IPS DF 6.9 (cell line): ENCODE data around the gene CYP21A2.

Experiments
- DNase-seq: peaks from one replicate; pipeline ENCODE4 v3.0.0-alpha.2; 2013; ENCODE audit warnings: low read depth, low spot score
- H3K27ac ChIP-seq: one replicate; pipeline ENCODE4 v1.5.1; 2013; ENCODE audit warnings: low read length, control low read depth
- H3K27me3 ChIP-seq: 2 replicates; pipeline ENCODE4 v1.6.1; 2013; ENCODE audit warnings: mild to moderate bottlenecking, low read length; ENCODE audit not compliant: control insufficient read depth, insufficient read depth
- H3K36me3 ChIP-seq: 2 replicates; pipeline ENCODE4 v1.6.1; 2013; ENCODE audit warnings: low read length; ENCODE audit not compliant: control insufficient read depth, insufficient read depth
- H3K4me1 ChIP-seq: 2 replicates; pipeline ENCODE4 v1.6.1; 2013; ENCODE audit warnings: low read length; ENCODE audit not compliant: control insufficient read depth, insufficient read depth
- H3K4me3 ChIP-seq: 2 replicates; pipeline ENCODE4 v1.5.1; 2013; ENCODE audit warnings: mild to moderate bottlenecking, low read length
- H3K9me3 ChIP-seq: 2 replicates; pipeline ENCODE4 v1.6.1; 2013; ENCODE audit warnings: low read length, inconsistent platforms; ENCODE audit not compliant: control insufficient read depth, insufficient read depth
- WGBS: extraction: QIAGEN DNeasy Blood & Tissue Kit; methylation state at CpG from one replicate; pipeline ENCODE4 v1.1.7; 2013; ENCODE audit warnings: mixed read lengths, missing lambda C conversion rate; ENCODE audit not compliant: insufficient read length, insufficient coverage; 5-methylcytosine and 5-hydroxymethylcytosine counted together

Gene CYP21A2

DNA sequence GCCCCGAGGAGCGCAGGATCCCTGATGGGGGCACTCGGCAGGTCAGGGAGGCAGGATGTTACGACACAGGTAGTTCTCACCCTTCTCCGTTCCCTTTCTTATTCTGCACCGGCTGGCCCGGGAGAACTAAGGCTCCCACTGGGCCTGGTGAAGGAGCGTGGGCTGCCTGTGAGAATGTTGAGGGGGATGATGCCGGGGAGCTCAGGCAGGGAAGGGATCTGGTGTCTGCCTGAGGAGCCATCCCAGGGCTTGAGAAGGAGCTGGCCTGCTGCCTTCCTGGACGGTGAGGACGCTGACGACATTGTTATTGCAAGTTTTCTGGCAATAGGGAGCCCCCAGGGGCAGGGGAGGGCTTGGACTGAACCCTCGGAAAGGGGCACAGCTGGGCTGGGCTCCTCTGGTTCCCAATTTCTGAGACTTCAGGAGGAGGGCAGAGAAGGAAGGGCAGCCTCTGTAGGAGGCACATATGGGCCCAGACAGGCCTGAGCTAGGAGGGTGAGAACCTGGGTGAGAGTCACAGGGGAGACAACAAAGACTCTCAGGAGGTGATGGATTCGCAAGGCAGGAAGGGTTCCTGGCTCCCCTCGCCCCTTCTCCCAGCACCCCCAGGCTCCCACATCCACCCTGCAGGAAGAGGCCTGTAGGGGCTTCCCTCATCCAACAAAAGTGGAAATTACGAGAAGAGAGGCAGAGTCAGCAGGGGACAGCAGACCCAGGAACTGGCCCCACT, 32.8 kb downstream of the CYP21A2 start:
- Histone ChIP-seq H3K4me1 (no peaks in the 10 kb centered on the region), H3K36me3 (no peaks in the 10 kb centered on the region), H3K27me3 (no peaks in the 10 kb centered on the region), H3K9me3 (no peaks in the 10 kb centered on the region), H3K4me3 (no peak overlapping the region), H3K27ac (no peak overlapping the region)
- WGBS: no CpG with 5 or more reads among the region's 16 CpGs
- DNase-seq: no peak

GRCh38 chr6:32073101-32073500, 34.9 kb downstream of the CYP21A2 start:
- Histone ChIP-seq H3K4me3 (no peak overlapping the region), H3K27ac (no peak overlapping the region), H3K27me3 (no peaks in the 10 kb centered on the region), H3K4me1 (no peaks in the 10 kb centered on the region), H3K9me3 (no peaks in the 10 kb centered on the region), H3K36me3 (no peaks in the 10 kb centered on the region)
- whole genome bisulfite sequencing: no CpG with 5 or more reads among the region's 3 CpGs
- no peak for DNase-seq

GRCh38 chr6:32073613-32074012, 35.4 kb downstream of the CYP21A2 start:
- Histone ChIP-seq H3K4me3 (no peak overlapping the region), H3K9me3 (no peaks in the 10 kb centered on the region), H3K4me1 (no peaks in the 10 kb centered on the region), H3K27me3 (no peaks in the 10 kb centered on the region), H3K36me3 (no peaks in the 10 kb centered on the region), H3K27ac (no peak overlapping the region)
- no peak for DNase-seq
- no CpG with 5 or more reads among the region's 10 CpGs for WGBS

DNA sequence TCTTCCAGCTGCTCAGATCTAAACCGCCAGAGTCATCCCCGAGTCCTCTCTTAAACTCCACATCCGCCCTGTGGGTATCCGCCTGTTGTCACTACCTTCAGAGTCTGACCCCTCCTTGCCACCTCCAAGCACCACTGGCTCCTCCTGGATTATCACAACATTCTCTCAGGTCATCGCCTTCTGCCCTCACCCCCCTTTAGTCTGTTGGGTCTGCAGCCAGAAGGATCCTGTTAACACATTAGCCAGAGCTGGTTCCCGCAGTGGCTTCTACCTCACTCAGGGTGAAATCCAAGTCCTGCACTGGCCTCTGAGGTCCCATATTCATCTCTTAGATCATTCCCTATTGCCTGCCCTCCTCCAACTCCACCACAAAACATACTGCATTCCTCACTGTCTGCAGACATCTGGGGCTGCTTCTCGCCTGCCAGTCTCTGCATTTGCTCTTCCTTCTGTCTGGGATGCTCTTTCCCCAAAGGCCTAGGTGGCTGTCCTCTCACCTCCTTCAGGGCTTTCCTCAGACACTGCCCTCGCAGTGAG, 36.8 kb downstream of the CYP21A2 start:
- no peak for DNase-seq
- Histone ChIP-seq H3K27me3 (no peaks in the 10 kb centered on the region), H3K4me3 (no peak overlapping the region), H3K4me1 (no peaks in the 10 kb centered on the region), H3K36me3 (0 out of 2 replicates have a peak, but pooled peaks cover 2% of the 10 kb centered on the region), H3K27ac (no peak overlapping the region), H3K9me3 (no peaks in the 10 kb centered on the region)
- WGBS: no CpG with 5 or more reads among the region's 8 CpGs

DNA sequence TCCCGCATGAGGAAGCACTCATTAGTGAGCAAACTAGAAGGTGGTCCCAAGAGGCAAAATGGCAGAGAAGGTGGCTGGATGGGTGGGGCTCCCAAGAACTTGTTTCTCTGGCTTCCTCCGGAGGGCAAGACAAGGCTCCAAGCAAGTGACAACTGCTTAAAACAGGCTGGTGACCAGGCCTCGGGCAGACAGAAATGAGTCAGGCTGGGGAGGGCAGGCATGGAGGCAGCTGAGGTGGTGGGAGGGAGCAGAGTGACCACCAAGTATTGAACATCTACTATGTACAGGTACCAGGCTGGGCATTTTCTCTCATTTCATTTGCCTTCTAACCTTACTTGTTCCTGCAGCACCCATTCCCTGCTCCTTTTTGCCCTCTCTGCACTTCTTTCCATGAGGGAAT, 37.6 kb downstream of the CYP21A2 start:
- H3K27ac ChIP-seq: no peak overlapping the region
- no CpG with 5 or more reads among the region's 3 CpGs for WGBS

DNA sequence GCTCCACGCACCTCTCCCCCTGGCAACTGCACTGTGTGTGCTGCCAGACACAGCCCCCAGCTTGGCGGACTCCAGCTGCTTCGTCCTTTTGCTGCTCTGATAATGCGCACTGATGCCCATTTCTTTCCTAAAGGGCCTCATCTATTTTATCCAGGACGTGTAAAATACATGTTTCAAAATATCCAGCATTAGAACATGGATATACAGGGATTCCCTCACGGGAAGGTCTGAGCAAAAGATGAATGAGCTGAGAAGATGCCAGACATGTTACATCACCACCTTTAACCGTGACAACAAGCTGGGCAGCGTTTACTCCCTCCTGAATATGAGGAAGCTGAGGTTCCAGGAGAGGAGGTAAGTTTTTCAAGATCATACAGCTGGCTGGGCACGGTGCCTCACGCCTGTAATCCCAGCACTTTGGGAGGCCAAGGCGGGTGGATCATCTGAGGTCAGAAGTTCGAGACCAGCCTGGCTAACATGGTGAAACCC, 38.1 kb downstream of the CYP21A2 start:
- Histone ChIP-seq H3K36me3 (0 out of 2 replicates have a peak, but pooled peaks cover 2% of the 10 kb centered on the region), H3K9me3 (no peaks in the 10 kb centered on the region), H3K27me3 (no peaks in the 10 kb centered on the region), H3K27ac (no peak overlapping the region), H3K4me3 (no peak overlapping the region), H3K4me1 (no peaks in the 10 kb centered on the region)
- no peak for DNase-seq
- no CpG with 5 or more reads among the region's 12 CpGs for WGBS

More for the DNA sequence above, 37.6 kb downstream of the CYP21A2 start:
- H3K27me3 ChIP-seq: no peaks in the 10 kb centered on the region
- H3K36me3 ChIP-seq: 0 out of 2 replicates have a peak, but pooled peaks cover 2% of the 10 kb centered on the region
- no peak overlapping the region for H3K4me3 ChIP-seq
- no peaks in the 10 kb centered on the region for H3K4me1 ChIP-seq
- DNase-seq: no peak
- H3K9me3 ChIP-seq: no peaks in the 10 kb centered on the region

- no peak for DNase-seq
- no peaks in the 10 kb centered on the region for H3K27me3 ChIP-seq
- no CpG with 5 or more reads among the region's 7 CpGs for WGBS
- H3K36me3 ChIP-seq: 0 out of 2 replicates have a peak, but pooled peaks cover 2% of the 10 kb centered on the region
- H3K27ac ChIP-seq: no peak overlapping the region
- H3K9me3 ChIP-seq: no peaks in the 10 kb centered on the region
- no peak overlapping the region for H3K4me3 ChIP-seq
- no peaks in the 10 kb centered on the region for H3K4me1 ChIP-seq
These were observed 41.5 kb downstream of the CYP21A2 start for GRCh38 chr6:32079566-32080290.

DNA sequence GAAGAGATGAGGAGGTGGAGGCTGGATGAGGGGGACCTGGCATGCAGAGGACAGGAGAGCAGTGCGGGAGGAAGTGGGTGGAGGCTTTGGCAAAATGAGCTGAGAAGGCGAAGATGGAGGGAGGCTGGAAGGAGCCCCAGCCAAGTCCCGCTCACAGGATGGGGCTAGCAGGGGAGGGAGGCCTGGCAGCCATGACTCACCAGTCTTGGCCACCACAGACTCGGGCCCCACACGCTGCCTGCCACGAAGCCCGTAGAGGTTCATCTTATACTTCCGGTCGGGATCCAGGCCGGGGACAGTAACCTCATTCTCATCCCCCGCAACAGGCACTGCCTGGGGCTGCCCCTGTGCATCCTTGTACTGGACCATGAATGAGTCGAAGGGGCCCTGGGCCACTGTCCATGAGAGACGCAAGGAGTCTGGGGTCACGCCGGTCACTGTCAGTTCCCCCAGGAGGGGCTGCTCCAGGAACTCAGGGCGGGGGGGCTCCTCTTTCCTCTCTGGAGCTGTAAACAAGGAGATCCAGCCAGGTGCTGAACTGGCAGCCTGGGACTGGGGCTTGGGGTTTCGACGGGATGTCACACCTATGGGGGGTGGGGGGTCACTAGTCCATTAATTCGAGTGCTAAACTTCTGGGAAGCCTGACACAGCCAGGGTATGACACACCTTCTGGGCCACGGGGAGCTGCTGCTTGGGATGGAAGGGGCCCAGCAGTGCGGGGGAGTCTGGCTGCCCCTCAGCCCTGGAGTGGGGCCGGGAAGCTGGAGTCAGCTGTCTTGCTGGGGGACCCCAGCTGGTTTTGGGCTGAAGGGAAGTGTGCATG, 43.2 kb downstream of the CYP21A2 start:
- no peak for DNase-seq
- WGBS: no CpG with 5 or more reads among the region's 22 CpGs
- no peaks in the 10 kb centered on the region for H3K9me3 ChIP-seq
- no peak overlapping the region for H3K27ac ChIP-seq
- H3K27me3 ChIP-seq: no peaks in the 10 kb centered on the region
- H3K36me3 ChIP-seq: 0 out of 2 replicates have a peak, but pooled peaks cover 2% of the 10 kb centered on the region
- H3K4me3 ChIP-seq: no peak overlapping the region
- H3K4me1 ChIP-seq: peaks cover 2% of the 10 kb centered on the region; the same call in 1 of the 2 replicates

DNA sequence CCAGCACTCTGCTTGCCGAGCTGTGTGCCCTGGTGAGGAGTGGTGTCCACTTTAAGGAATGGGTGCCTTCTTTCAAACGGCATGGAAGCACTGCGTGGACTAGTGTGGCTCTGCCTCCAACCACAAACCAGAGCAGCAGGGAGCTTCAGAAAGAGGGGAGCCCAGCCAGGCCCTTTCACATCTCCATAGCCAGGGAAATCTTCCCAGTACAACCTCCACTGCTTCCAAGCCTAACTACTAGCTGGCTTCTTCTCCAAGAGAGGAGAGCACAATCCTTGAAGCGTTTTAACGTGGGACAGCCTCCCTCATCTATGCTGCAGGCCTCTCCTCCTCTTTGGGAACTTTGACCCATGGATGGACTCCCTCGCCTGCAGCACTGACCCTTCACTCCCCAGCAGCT, 44.3 kb downstream of the CYP21A2 start:
- H3K27me3 ChIP-seq: no peaks in the 10 kb centered on the region
- no peaks in the 10 kb centered on the region for H3K9me3 ChIP-seq
- no peak overlapping the region for H3K27ac ChIP-seq
- no peak for DNase-seq
- peaks cover 7% of the 10 kb centered on the region; the same call in 1 of the 2 replicates for H3K4me1 ChIP-seq
- no CpG with 5 or more reads among the region's 6 CpGs for WGBS
- no peak overlapping the region for H3K4me3 ChIP-seq
- 0 out of 2 replicates have a peak, but pooled peaks cover 2% of the 10 kb centered on the region for H3K36me3 ChIP-seq

- Histone ChIP-seq H3K27me3 (no peaks in the 10 kb centered on the region), H3K4me3 (no peak overlapping the region), H3K4me1 (peaks cover 7% of the 10 kb centered on the region; the same call in 1 of the 2 replicates), H3K9me3 (no peaks in the 10 kb centered on the region), H3K36me3 (0 out of 2 replicates have a peak, but pooled peaks cover 2% of the 10 kb centered on the region), H3K27ac (no peak overlapping the region)
- WGBS: no CpG with 5 or more reads among the region's 9 CpGs
- DNase-seq: no peak
These were observed 44.7 kb downstream of the CYP21A2 start for GRCh38 chr6:32082935-32083334.
